ENCODE data around the gene OSBPL5. TPM values are rescaled to one million over a fixed set of nuclear protein-coding genes. Genes with fewer than 3 reads are reported as not detected.

The OSBPL5 gene
- total RNA-seq, 4 donors from 2014 or later: 59.6 to 119 (median 71.7) TPM

GRCh38 chr11:3086671-3087150 lies 78.4 kb downstream of the OSBPL5 start:
- Histone ChIP-seq H3K36me3 (peaks cover 7 to 45% (median 40%) of the 10 kb centered on the region in 4 donors), H3K27ac (replicated peaks in 1 of 4) (no peak overlapping the region), H3K4me3 (no peak overlapping the region), H3K27me3 (peaks cover 0 to 11% (median 0%) of the 10 kb centered on the region in 4 donors), H3K9me3 (no peaks in the 10 kb centered on the region), H3K4me1 (peaks cover 0 to 7% (median 4%) of the 10 kb centered on the region in 4 donors)
- WGBS: 43% methylated on average over 5 of the region's 9 CpGs
- intact Hi-C loops (cut with DNase I): no loop called here
- DNase-seq (ENCODE audit: extremely low spot score): no peak
- TF ChIP-seq POLR2A (IDR thresholded peaks at IDR 0.05; ENCODE audit: low read depth) (no peak), POLR2AphosphoS5 (IDR thresholded peaks at IDR 0.05) (no peak), CTCF (IDR thresholded peaks at IDR 0.05) (no peak), EP300 (IDR thresholded peaks at IDR 0.05) (no peak)

- peaks cover 0 to under 1% (median 0%) of the 10 kb centered on the region in 4 donors for H3K4me1 ChIP-seq
- TF ChIP-seq EP300 (IDR thresholded peaks at IDR 0.05) (no peak), POLR2AphosphoS5 (IDR thresholded peaks at IDR 0.05) (no peak), CTCF (IDR thresholded peaks at IDR 0.05) (no peak), POLR2A (IDR thresholded peaks at IDR 0.05; ENCODE audit: low read depth) (no peak)
- intact Hi-C loops (cut with DNase I): no loop called here
- 47% methylated on average over 4 of the region's 8 CpGs for WGBS
- H3K27ac ChIP-seq (replicated peaks in 1 of 4): no peak overlapping the region
- peaks cover 0 to 14% (median 0%) of the 10 kb centered on the region in 4 donors for H3K27me3 ChIP-seq
- no peak overlapping the region for H3K4me3 ChIP-seq
- no peak for DNase-seq (ENCODE audit: extremely low spot score)
- no peaks in the 10 kb centered on the region for H3K9me3 ChIP-seq
- H3K36me3 ChIP-seq: peaks cover 7 to 39% (median 35%) of the 10 kb centered on the region in 4 donors
These were observed 79.0 kb downstream of the OSBPL5 start for GRCh38 chr11:3086114-3086513.

GRCh38 chr11:3085052-3085451 lies 80.1 kb downstream of the OSBPL5 start:
- no peak overlapping the region for H3K4me3 ChIP-seq
- peaks cover 0 to 21% (median 0%) of the 10 kb centered on the region in 4 donors for H3K27me3 ChIP-seq
- no peak overlapping the region for H3K27ac ChIP-seq (replicated peaks in 1 of 4)
- intact Hi-C loops (cut with DNase I): no loop called here
- H3K36me3 ChIP-seq: peaks cover 6 to 28% (median 24%) of the 10 kb centered on the region in 4 donors
- DNase-seq (ENCODE audit: extremely low spot score): no peak
- WGBS: 67% methylated on average over 5 of the region's 5 CpGs
- TF ChIP-seq POLR2A (IDR thresholded peaks at IDR 0.05; ENCODE audit: low read depth) (no peak), CTCF (IDR thresholded peaks at IDR 0.05) (no peak), POLR2AphosphoS5 (IDR thresholded peaks at IDR 0.05) (no peak), EP300 (IDR thresholded peaks at IDR 0.05) (no peak)
- no peaks in the 10 kb centered on the region for H3K4me1 ChIP-seq
- H3K9me3 ChIP-seq: no peaks in the 10 kb centered on the region

- Histone ChIP-seq H3K4me3 (no peak overlapping the region), H3K27me3 (peaks cover 0 to 33% (median 0%) of the 10 kb centered on the region in 4 donors), H3K36me3 (peaks cover 0 to 13% (median 7%) of the 10 kb centered on the region in 4 donors), H3K9me3 (no peaks in the 10 kb centered on the region), H3K27ac (replicated peaks in 1 of 4) (no peak overlapping the region), H3K4me1 (no peaks in the 10 kb centered on the region)
- TF ChIP-seq POLR2AphosphoS5 (IDR thresholded peaks at IDR 0.05): no peak
- no peak for TF ChIP-seq CTCF (IDR thresholded peaks at IDR 0.05)
- 70% methylated on average over 8 of the region's 8 CpGs for whole genome bisulfite sequencing
- no peak for DNase-seq (ENCODE audit: extremely low spot score)
- intact Hi-C loops (cut with DNase I): no loop called here
These were observed 81.8 kb downstream of the OSBPL5 start for GRCh38 chr11:3083321-3083720.

- DNase-seq (ENCODE audit: extremely low spot score): no peak
- intact Hi-C loops (cut with DNase I): no loop called here
These were observed 83.7 kb downstream of the OSBPL5 start for GRCh38 chr11:3081386-3081751.

More at GRCh38 chr11:3081386-3081751, 83.7 kb downstream of the OSBPL5 start:
- no peak overlapping the region for H3K27ac ChIP-seq (replicated peaks in 1 of 4)
- H3K9me3 ChIP-seq: no peaks in the 10 kb centered on the region
- no peaks in the 10 kb centered on the region for H3K36me3 ChIP-seq
- no peak for TF ChIP-seq POLR2AphosphoS5 (IDR thresholded peaks at IDR 0.05)
- no peak for TF ChIP-seq POLR2A (IDR thresholded peaks at IDR 0.05; ENCODE audit: low read depth)
- TF ChIP-seq EP300 (IDR thresholded peaks at IDR 0.05): no peak
- TF ChIP-seq CTCF (IDR thresholded peaks at IDR 0.05): no peak
- H3K4me3 ChIP-seq: no peak overlapping the region
- H3K27me3 ChIP-seq: peaks cover 0 to 46% (median 0%) of the 10 kb centered on the region in 4 donors
- WGBS: 83% methylated on average over 1 of the region's 6 CpGs
- no peaks in the 10 kb centered on the region for H3K4me1 ChIP-seq
